Measurements from ENCODE around the gene TEX14. TPM values are rescaled to one million over a fixed set of nuclear protein-coding genes. Genes with fewer than 3 reads are reported as not detected.
"Not testable (repeated sequence)": the region's sequence is repeated elsewhere in the genome, so short reads cannot be mapped to it uniquely, and the experiment has no call there.

Gene TEX14
- total RNA-seq, 2 donors from 2014 or later: 0.92 TPM; not detected in 1

- Histone ChIP-seq H3K4me3 (no peak overlapping the region), H3K27ac (no peak overlapping the region), H3K36me3 (no peaks in the 10 kb centered on the region), H3K4me1 (ENCODE audit: control insufficient read depth in 1 of 2, low read depth in 2 of 2) (peaks cover 6 to 16% of the 10 kb centered on the region in 2 donors), H3K9me3 (no peaks in the 10 kb centered on the region), H3K27me3 (replicated peaks; ENCODE audit: insufficient read depth) (no peaks in the 10 kb centered on the region)
- ATAC-seq (ENCODE audit: insufficient number of reproducible peaks, low FRiP score, low read depth) (no peak), DNase-seq (ENCODE audit: low spot score) (no peak)
- TF ChIP-seq CTCF (IDR thresholded peaks at IDR 0.05): no peak
Measured at GRCh38 chr17:58694826-58695225, 3.0 kb upstream of the TEX14 start.

- no peaks in the 10 kb centered on the region for H3K9me3 ChIP-seq
- no peak for TF ChIP-seq CTCF (IDR thresholded peaks at IDR 0.05)
- no peak overlapping the region for H3K4me3 ChIP-seq
- no peak overlapping the region for H3K27ac ChIP-seq
- H3K4me1 ChIP-seq (ENCODE audit: control insufficient read depth in 1 of 2, low read depth in 2 of 2): peaks cover 6 to 16% of the 10 kb centered on the region in 2 donors
- no peak for ATAC-seq (ENCODE audit: insufficient number of reproducible peaks, low FRiP score, low read depth)
- no peaks in the 10 kb centered on the region for H3K27me3 ChIP-seq (replicated peaks; ENCODE audit: insufficient read depth)
- DNase-seq (ENCODE audit: low spot score): no peak
- no peaks in the 10 kb centered on the region for H3K36me3 ChIP-seq
Measured at GRCh38 chr17:58694302-58694701, 2.5 kb upstream of the TEX14 start.

GRCh38 chr17:58693751-58694150 lies 1.9 kb upstream of the TEX14 start:
- Histone ChIP-seq H3K36me3 (no peaks in the 10 kb centered on the region), H3K4me3 (no peak overlapping the region), H3K27ac (no peak overlapping the region), H3K9me3 (no peaks in the 10 kb centered on the region), H3K4me1 (ENCODE audit: control insufficient read depth in 1 of 2, low read depth in 2 of 2) (peaks cover 6 to 16% of the 10 kb centered on the region in 2 donors), H3K27me3 (replicated peaks; ENCODE audit: insufficient read depth) (no peaks in the 10 kb centered on the region)
- TF ChIP-seq CTCF (IDR thresholded peaks at IDR 0.05): no peak
- ATAC-seq (ENCODE audit: insufficient number of reproducible peaks, low FRiP score, low read depth) (no peak), DNase-seq (ENCODE audit: low spot score) (no peak)

- H3K4me3 ChIP-seq: peak overlapping the region; percentile 84
- DNase-seq (ENCODE audit: low spot score): no peak
- H3K27me3 ChIP-seq (replicated peaks; ENCODE audit: insufficient read depth): no peaks in the 10 kb centered on the region
- no peaks in the 10 kb centered on the region for H3K36me3 ChIP-seq
- peak overlapping the region; percentile 77 to 81 for H3K27ac ChIP-seq
- H3K9me3 ChIP-seq: no peaks in the 10 kb centered on the region
- no peak for ATAC-seq (ENCODE audit: insufficient number of reproducible peaks, low FRiP score, low read depth)
- TF ChIP-seq CTCF (IDR thresholded peaks at IDR 0.05): no peak
- H3K4me1 ChIP-seq (ENCODE audit: control insufficient read depth in 1 of 2, low read depth in 2 of 2): peaks cover 6 to 16% of the 10 kb centered on the region in 2 donors
Measured at GRCh38 chr17:58693208-58693607, 1.4 kb upstream of the TEX14 start.

GRCh38 chr17:58692239-58693055 lies 602 bp upstream of the TEX14 start, which contains the start of gene RAD51C:
TSS of gene RAD51C (plus strand) at chr17:58692602. CDS start at chr17:58692644, 42 bp downstream.
- Histone ChIP-seq H3K27ac (peak within 1 kb of the TSS; percentile 77 to 81), H3K4me3 (peak within 1 kb of the TSS; percentile 84), H3K27me3 (replicated peaks; ENCODE audit: insufficient read depth) (no peaks in the 10 kb centered on the region), H3K4me1 (ENCODE audit: control insufficient read depth in 1 of 2, low read depth in 2 of 2) (peaks cover 6 to 16% of the 10 kb centered on the region in 2 donors), H3K36me3 (no peaks in the 10 kb centered on the region), H3K9me3 (no peaks in the 10 kb centered on the region)
- TF ChIP-seq CTCF (IDR thresholded peaks at IDR 0.05): no peak
- DNase-seq (ENCODE audit: low spot score): peak; percentile 5
- ATAC-seq (ENCODE audit: insufficient number of reproducible peaks, low FRiP score, low read depth): peak; percentile 52

- not testable (repeated sequence) for H3K9me3 ChIP-seq
Measured at GRCh38 chr17:58690033-58690432, 1.8 kb downstream of the TEX14 start.

More at GRCh38 chr17:58690033-58690432, 1.8 kb downstream of the TEX14 start:
- ATAC-seq (ENCODE audit: insufficient number of reproducible peaks, low FRiP score, low read depth); H3K36me3 ChIP-seq; H3K27me3 ChIP-seq (replicated peaks; ENCODE audit: insufficient read depth); H3K27ac ChIP-seq; DNase-seq (ENCODE audit: low spot score); H3K4me3 ChIP-seq: not testable (repeated sequence)
- H3K4me1 ChIP-seq (ENCODE audit: control insufficient read depth in 1 of 2, low read depth in 2 of 2): peaks cover 6 to 16% of the 10 kb centered on the region in 2 donors

Measured in thoracic aorta (tissue), 2 donors.